Activated B cell treated with CpG ODN at 0.5 μM for 24 hours (primary cell): Measurements from ENCODE around the gene USP38. TPM values are rescaled to one million over a fixed set of nuclear protein-coding genes. Genes with fewer than 3 reads are reported as not detected.

Experiments
- ATAC-seq: fragments of 200-7000 bp; cut with Tn5 transposase; one replicate; pipeline ENCODE4 v1.10.0; 2021; ENCODE audit warnings: low read depth, mild to moderate bottlenecking, moderate library complexity
- CTCF ChIA-PET: fragments of 350-600 bp; sonication (Branson Sonifier 250); formaldehyde crosslinking; loops from one replicate; lab custom pipeline; 2021; ENCODE audit warnings: antibody characterized with exemption; lab: Charles Lee
- POLR2A ChIA-PET: fragments of 350-600 bp; sonication (Branson Sonifier 250); formaldehyde crosslinking; loops from one replicate; lab custom pipeline; 2021; ENCODE audit warnings: antibody characterized with exemption; lab: Charles Lee
- DNase-seq: peaks from one replicate; pipeline ENCODE4 v3.0.0; 2022
- H3K27ac Mint-ChIP-seq: one replicate; pipeline ENCODE4 v1.8.0; 2020; ENCODE audit warnings: mixed read lengths
- H3K27me3 Mint-ChIP-seq: one replicate; pipeline ENCODE4 v1.8.0; 2021; ENCODE audit warnings: mixed read lengths
- H3K36me3 Mint-ChIP-seq: one replicate; pipeline ENCODE4 v1.8.0; 2021; ENCODE audit warnings: low read depth, mixed read lengths
- H3K4me1 Mint-ChIP-seq: one replicate; pipeline ENCODE4 v1.8.0; 2021; ENCODE audit warnings: mixed read lengths
- H3K4me3 Mint-ChIP-seq: one replicate; pipeline ENCODE4 v1.8.0; 2020; ENCODE audit warnings: mild to moderate bottlenecking, mixed read lengths
- H3K9me3 Mint-ChIP-seq: one replicate; pipeline ENCODE4 v1.8.0; 2020; ENCODE audit warnings: mixed read lengths
- intact Hi-C: fragments of 100-400 bp; cut with micrococcal nuclease; formaldehyde crosslinking; loops from one replicate; pipeline ENCODE4 v1.15.1; 2024
- total RNA-seq: library from RNA; stranded (reverse); gene quantifications from 2 replicates; pipeline ENCODE4 v1.2.3, GENCODE V29; 2022
- TF ChIP-seq, protein P1 (sequence below): fragments of 200-600 bp; IDR thresholded peaks from one replicate; pipeline ENCODE4 v1.8.0; 2022; ENCODE audit warnings: antibody characterized with exemption, mild to moderate bottlenecking

USP38 gene
- total RNA-seq, 1 donor from 2014 or later = 24.9 TPM

DNA sequence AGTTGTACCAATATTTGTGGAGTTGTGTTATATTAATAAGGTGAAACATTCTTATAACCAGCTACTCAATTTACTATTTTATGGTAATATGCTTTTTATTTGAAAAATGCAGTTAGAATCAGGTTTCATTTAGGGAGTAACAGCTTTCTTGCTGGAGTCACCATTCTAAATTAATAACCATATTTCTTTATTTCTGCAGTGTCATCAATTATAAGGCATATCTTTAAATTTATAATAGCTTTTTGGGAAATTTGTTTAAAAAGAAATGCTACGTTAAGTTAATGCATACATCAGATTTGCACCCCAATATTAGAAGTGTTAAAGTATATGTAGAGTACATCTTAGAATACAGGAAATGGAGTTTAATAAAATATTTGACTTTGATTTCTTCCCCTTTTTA lies 18.9 kb downstream of the USP38 start:
- DNase-seq (no peak), ATAC-seq (no peak)
- CTCF ChIA-PET = interaction anchor here (0.8 to 1.6 kb wide), 2 partner anchors 173 to 280 kb away, joined by 3 read pairs; no protein-coding TSS in a partner anchor
- POLR2A ChIA-PET = no interaction called here
- H3K4me1 Mint-ChIP-seq = peaks cover 8% of the 10 kb centered on the region
- H3K27ac Mint-ChIP-seq = no peak overlapping the region
- TF ChIP-seq, protein P1, sequence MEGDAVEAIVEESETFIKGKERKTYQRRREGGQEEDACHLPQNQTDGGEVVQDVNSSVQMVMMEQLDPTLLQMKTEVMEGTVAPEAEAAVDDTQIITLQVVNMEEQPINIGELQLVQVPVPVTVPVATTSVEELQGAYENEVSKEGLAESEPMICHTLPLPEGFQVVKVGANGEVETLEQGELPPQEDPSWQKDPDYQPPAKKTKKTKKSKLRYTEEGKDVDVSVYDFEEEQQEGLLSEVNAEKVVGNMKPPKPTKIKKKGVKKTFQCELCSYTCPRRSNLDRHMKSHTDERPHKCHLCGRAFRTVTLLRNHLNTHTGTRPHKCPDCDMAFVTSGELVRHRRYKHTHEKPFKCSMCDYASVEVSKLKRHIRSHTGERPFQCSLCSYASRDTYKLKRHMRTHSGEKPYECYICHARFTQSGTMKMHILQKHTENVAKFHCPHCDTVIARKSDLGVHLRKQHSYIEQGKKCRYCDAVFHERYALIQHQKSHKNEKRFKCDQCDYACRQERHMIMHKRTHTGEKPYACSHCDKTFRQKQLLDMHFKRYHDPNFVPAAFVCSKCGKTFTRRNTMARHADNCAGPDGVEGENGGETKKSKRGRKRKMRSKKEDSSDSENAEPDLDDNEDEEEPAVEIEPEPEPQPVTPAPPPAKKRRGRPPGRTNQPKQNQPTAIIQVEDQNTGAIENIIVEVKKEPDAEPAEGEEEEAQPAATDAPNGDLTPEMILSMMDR = no peak
- no peaks in the 10 kb centered on the region for H3K9me3 Mint-ChIP-seq
- H3K36me3 Mint-ChIP-seq = peaks cover 69% of the 10 kb centered on the region
- H3K27me3 Mint-ChIP-seq = no peaks in the 10 kb centered on the region
- no peak overlapping the region for H3K4me3 Mint-ChIP-seq
- intact Hi-C loops = no loop called here

DNA sequence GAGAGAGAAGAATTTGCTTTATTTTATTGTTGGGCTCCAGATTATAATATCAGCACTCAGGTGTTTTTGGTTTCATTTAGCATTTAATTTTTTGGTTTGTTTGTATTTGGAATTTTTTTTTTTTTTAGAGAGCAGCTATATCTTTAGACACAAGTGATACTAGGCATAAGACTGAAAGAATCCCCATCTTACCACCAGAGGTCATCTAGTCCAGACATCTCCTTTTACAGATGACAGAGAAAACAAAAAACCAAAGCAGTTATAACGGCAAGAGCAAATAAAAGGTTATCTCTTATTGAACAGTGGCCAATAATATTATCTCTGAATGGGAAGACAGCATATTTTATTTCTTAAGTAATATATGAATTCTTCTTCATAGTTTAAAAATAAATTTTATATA lies 22.8 kb downstream of the USP38 start:
- CTCF ChIA-PET = interaction anchor here (1.6 kb wide), 1 partner anchor 273 kb away, joined by 3 read pairs; no protein-coding TSS in a partner anchor
- Mint-ChIP-seq H3K36me3 (peaks cover 63% of the 10 kb centered on the region), H3K27me3 (no peaks in the 10 kb centered on the region), H3K4me1 (no peaks in the 10 kb centered on the region), H3K27ac (no peak overlapping the region), H3K4me3 (no peak overlapping the region), H3K9me3 (no peaks in the 10 kb centered on the region)
- no peak for ATAC-seq
- no peak for DNase-seq
- POLR2A ChIA-PET = no interaction called here
- intact Hi-C loops = loop anchor here (1.0 kb wide), 1 partner anchor 275 kb away; no protein-coding TSS in a partner anchor
- TF ChIP-seq, protein P1 = no peak

DNA sequence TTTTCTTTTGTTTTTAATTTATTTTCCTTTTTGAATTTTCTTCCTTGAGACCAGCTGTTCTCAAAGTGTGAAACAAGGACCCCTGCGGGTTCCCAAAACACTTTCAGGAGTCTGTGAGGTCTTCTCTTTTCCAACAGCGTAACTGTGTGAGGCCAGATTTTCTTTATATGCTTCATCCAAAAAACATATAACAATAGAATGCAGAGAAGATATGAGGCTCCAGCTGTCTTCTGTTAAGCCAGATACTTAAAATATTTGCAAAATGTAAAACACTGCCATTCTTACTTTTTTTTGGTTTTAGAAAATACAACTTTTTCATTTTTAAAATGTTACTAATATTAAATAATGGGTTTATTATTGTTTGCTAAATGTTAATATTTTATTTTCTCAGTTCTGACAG lies 27.8 kb downstream of the USP38 start:
- ATAC-seq = no peak
- DNase-seq = no peak
- H3K9me3 Mint-ChIP-seq = no peaks in the 10 kb centered on the region
- no peak overlapping the region for H3K27ac Mint-ChIP-seq
- TF ChIP-seq, protein P1 = no peak
- POLR2A ChIA-PET = no interaction called here
- H3K27me3 Mint-ChIP-seq = no peaks in the 10 kb centered on the region
- intact Hi-C loops = no loop called here
- H3K4me3 Mint-ChIP-seq = no peak overlapping the region
- H3K4me1 Mint-ChIP-seq = no peaks in the 10 kb centered on the region
- CTCF ChIA-PET = no interaction called here
- peaks cover 54% of the 10 kb centered on the region for H3K36me3 Mint-ChIP-seq

DNA sequence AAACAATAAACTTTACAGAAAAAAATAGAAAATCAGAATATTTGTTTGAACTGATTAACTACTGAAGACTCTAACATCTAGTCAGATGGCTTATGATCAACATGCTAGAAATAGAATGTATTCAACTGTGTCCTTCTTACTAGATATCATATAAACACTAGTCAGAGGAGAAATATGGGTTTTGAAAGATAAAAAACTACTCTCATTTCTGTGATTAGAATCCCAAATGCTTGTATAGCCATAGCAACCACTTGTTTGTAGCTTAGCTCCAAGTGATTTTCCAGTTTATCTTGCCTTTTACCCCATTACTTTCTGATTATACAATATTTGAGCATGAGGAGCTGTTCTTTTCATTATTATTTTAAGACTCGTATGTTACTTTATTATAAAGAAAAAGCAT lies 31.2 kb downstream of the USP38 start:
- ATAC-seq (no peak), DNase-seq (no peak)
- Mint-ChIP-seq H3K27me3 (no peaks in the 10 kb centered on the region), H3K9me3 (no peaks in the 10 kb centered on the region), H3K27ac (no peak overlapping the region), H3K36me3 (peaks cover 49% of the 10 kb centered on the region), H3K4me1 (no peaks in the 10 kb centered on the region), H3K4me3 (no peak overlapping the region)
- ChIA-PET CTCF (no interaction called here), POLR2A (no interaction called here)
- intact Hi-C loops = no loop called here
- TF ChIP-seq, protein P1 = no peak

DNA sequence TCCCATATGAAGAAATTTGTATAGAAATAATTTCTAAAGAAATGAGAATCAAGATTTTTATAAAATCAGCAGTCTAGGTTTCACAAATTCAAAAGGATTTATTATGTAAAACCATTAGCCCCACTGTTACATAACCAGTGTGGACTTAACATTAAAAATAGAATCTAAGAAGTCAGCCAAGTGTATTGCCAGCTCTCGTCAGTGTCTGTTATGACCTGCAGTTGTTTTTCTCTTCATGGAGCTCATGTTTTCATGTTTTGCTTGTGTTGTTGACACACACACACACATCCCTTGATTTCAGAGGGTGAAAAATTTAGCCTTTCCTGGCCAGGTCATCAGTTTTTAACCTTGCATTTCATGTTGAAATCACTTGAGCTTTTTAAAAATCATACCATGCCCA lies 39.5 kb downstream of the USP38 start:
- TF ChIP-seq, protein P1 = no peak
- DNase-seq (no peak), ATAC-seq (no peak)
- H3K9me3 Mint-ChIP-seq = no peaks in the 10 kb centered on the region
- intact Hi-C loops = no loop called here
- CTCF ChIA-PET = no interaction called here
- H3K36me3 Mint-ChIP-seq = peaks cover 26% of the 10 kb centered on the region
- POLR2A ChIA-PET = no interaction called here
- H3K27me3 Mint-ChIP-seq = no peaks in the 10 kb centered on the region
- H3K4me3 Mint-ChIP-seq = no peak overlapping the region
- H3K27ac Mint-ChIP-seq = no peak overlapping the region
- H3K4me1 Mint-ChIP-seq = no peaks in the 10 kb centered on the region
